NCI-H510A (cell line): ENCODE measurements around the gene ABCB7.
"Not testable (repeated sequence)": the region's sequence is repeated elsewhere in the genome, so short reads cannot be mapped to it uniquely, and the experiment has no call there.

ENCODE experiments used
- DNase-seq: peaks from one replicate; lab custom pipeline; 2025; lab: John Stamatoyannopoulos, UW

The ABCB7 gene

GRCh38 chrX:75155827-75156525, at the start of gene ABCB7:
Gene ABCB7, minus strand, starts transcription at chrX:75156283. Its CDS starts 11 bp downstream, at chrX:75156272.
- DNase-seq, result peak; percentile 30

GRCh38 chrX:75188415-75189206, 32.5 kb upstream of the ABCB7 start:
- DNase-seq, result not testable (repeated sequence)

- no peak for DNase-seq
Measured at GRCh38 chrX:75181721-75182120, 25.6 kb upstream of the ABCB7 start.

GRCh38 chrX:75179536-75180293, 23.6 kb upstream of the ABCB7 start:
- DNase-seq, result not testable (repeated sequence)

- not testable (repeated sequence) for DNase-seq
Measured at GRCh38 chrX:75172257-75172890, 16.3 kb upstream of the ABCB7 start.

GRCh38 chrX:75158054-75158453, 2.0 kb upstream of the ABCB7 start:
- DNase-seq, result no peak

- no peak for DNase-seq
Measured at GRCh38 chrX:75156531-75156945, 455 bp upstream of the ABCB7 start.

GRCh38 chrX:75155447-75155826, 646 bp downstream of the ABCB7 start:
- no peak for DNase-seq

GRCh38 chrX:75154871-75155270, 1.2 kb downstream of the ABCB7 start:
- no peak for DNase-seq

- DNase-seq, result no peak
Measured at GRCh38 chrX:75151827-75152592, 4.1 kb downstream of the ABCB7 start.

- DNase-seq, result no peak
Measured at GRCh38 chrX:75149654-75150053, 6.4 kb downstream of the ABCB7 start.

GRCh38 chrX:75132672-75133071, 23.4 kb downstream of the ABCB7 start:
- no peak for DNase-seq

- DNase-seq, result no peak
Measured at GRCh38 chrX:75131973-75132627, 24.0 kb downstream of the ABCB7 start.

GRCh38 chrX:75129069-75129468, 27.0 kb downstream of the ABCB7 start:
- not testable (repeated sequence) for DNase-seq

GRCh38 chrX:75118296-75118695, 37.8 kb downstream of the ABCB7 start:
- DNase-seq, result no peak

- DNase-seq, result no peak
Measured at GRCh38 chrX:75115707-75116413, 40.2 kb downstream of the ABCB7 start.

GRCh38 chrX:75114638-75115037, 41.4 kb downstream of the ABCB7 start:
- DNase-seq, result no peak

GRCh38 chrX:75113664-75114063, 42.4 kb downstream of the ABCB7 start:
- no peak for DNase-seq

GRCh38 chrX:75107863-75108509, 48.1 kb downstream of the ABCB7 start:
- DNase-seq, result no peak

- DNase-seq, result no peak
Measured at GRCh38 chrX:75106772-75107171, 49.3 kb downstream of the ABCB7 start.
